ENCODE results near the gene SH3BGRL2. TPM values are rescaled to one million over a fixed set of nuclear protein-coding genes. Genes with fewer than 3 reads are reported as not detected.

The SH3BGRL2 gene
- total RNA-seq, 1 experiment from 2014 or later = 5.2 TPM

GRCh38 chr6:79602859-79603258, 28.3 kb upstream of the SH3BGRL2 start:
- H3K4me3 ChIP-seq (replicated peaks in 1 of 2; ENCODE audit: low read depth in 1 of 2, low read length in 2 of 2) = no peak overlapping the region
- no peak overlapping the region for H3K4me2 ChIP-seq (ENCODE audit: low read length)
- peaks cover 10 to 27% of the 10 kb centered on the region in 2 experiments; a peak in 3 of 4 replicates for H3K4me1 ChIP-seq (ENCODE audit: control insufficient read depth in 1 of 2, insufficient read depth in 2 of 2, low read length in 2 of 2)
- no peaks in the 10 kb centered on the region for H4K20me1 ChIP-seq (ENCODE audit: insufficient read depth)
- H3K9me3 ChIP-seq (ENCODE audit: control insufficient read depth in 1 of 2, insufficient read depth in 1 of 2, low read depth in 1 of 2, low read length in 2 of 2) = no peaks in the 10 kb centered on the region
- no peak overlapping the region for H2AFZ ChIP-seq (ENCODE audit: low read depth, low read length, poor library complexity, severe bottlenecking)
- DNase-seq (ENCODE audit: low read depth, low spot score) = no peak
- ATAC-seq = no peak
- ChIA-PET RAD21 (ENCODE audit: low non-redundant PET in 1 of 2, low total read pairs in 2 of 2, uncharacterized antibody in 2 of 2, unreplicated experiment in 2 of 2) (no interaction called here), POLR2A (no interaction called here), CTCF (no interaction called here)
- no peaks in the 10 kb centered on the region for H3K36me3 ChIP-seq (ENCODE audit: control insufficient read depth in 1 of 2, insufficient read depth in 2 of 2, low read length in 2 of 2)
- no TSS peak for BruUV-seq (replicated peaks)
- no peak overlapping the region for H3K9ac ChIP-seq (ENCODE audit: low read length)
- TF ChIP-seq CEBPB (IDR thresholded peaks at IDR 0.05; ENCODE audit: low read depth) (no peak), TCF7L2 (IDR thresholded peaks at IDR 0.05; ENCODE audit: borderline replicate concordance, extremely low read depth, insufficient read depth, insufficient read length) (no peak)
- H3K27me3 ChIP-seq (ENCODE audit: insufficient read depth, low read length) = no peaks in the 10 kb centered on the region
- intact Hi-C loops (cut with micrococcal nuclease) = no loop called here
- H3K9me2 ChIP-seq (ENCODE audit: insufficient read depth) = no peaks in the 10 kb centered on the region
- no peak overlapping the region for H3K27ac ChIP-seq (ENCODE audit: low read depth, low read length)
- no peaks in the 10 kb centered on the region for H3K79me2 ChIP-seq (ENCODE audit: insufficient read depth, low read length)

GRCh38 chr6:79604583-79605037, 26.5 kb upstream of the SH3BGRL2 start:
- Histone ChIP-seq H4K20me1 (ENCODE audit: insufficient read depth) (no peaks in the 10 kb centered on the region), H3K79me2 (ENCODE audit: insufficient read depth, low read length) (no peaks in the 10 kb centered on the region), H3K4me3 (replicated peaks in 1 of 2; ENCODE audit: low read depth in 1 of 2, low read length in 2 of 2) (no peak overlapping the region), H3K27me3 (ENCODE audit: insufficient read depth, low read length) (no peaks in the 10 kb centered on the region), H3K9ac (ENCODE audit: low read length) (no peak overlapping the region), H3K4me1 (ENCODE audit: control insufficient read depth in 1 of 2, insufficient read depth in 2 of 2, low read length in 2 of 2) (peaks cover 10 to 27% of the 10 kb centered on the region in 2 experiments; a peak in 3 of 4 replicates), H3K36me3 (ENCODE audit: control insufficient read depth in 1 of 2, insufficient read depth in 2 of 2, low read length in 2 of 2) (no peaks in the 10 kb centered on the region), H3K4me2 (ENCODE audit: low read length) (peak overlapping the region; percentile 2; the same call in 1 of the 2 replicates), H3K9me3 (ENCODE audit: control insufficient read depth in 1 of 2, insufficient read depth in 1 of 2, low read depth in 1 of 2, low read length in 2 of 2) (no peaks in the 10 kb centered on the region), H3K9me2 (ENCODE audit: insufficient read depth) (no peaks in the 10 kb centered on the region), H2AFZ (ENCODE audit: low read depth, low read length, poor library complexity, severe bottlenecking) (no peak overlapping the region), H3K27ac (ENCODE audit: low read depth, low read length) (no peak overlapping the region)
- ChIA-PET RAD21 (ENCODE audit: low non-redundant PET in 1 of 2, low total read pairs in 2 of 2, uncharacterized antibody in 2 of 2, unreplicated experiment in 2 of 2) (no interaction called here), POLR2A (no interaction called here), CTCF (no interaction called here)
- DNase-seq (ENCODE audit: low read depth, low spot score) (no peak), ATAC-seq (no peak)
- BruUV-seq (replicated peaks) = no TSS peak
- intact Hi-C loops (cut with micrococcal nuclease) = no loop called here
- TF ChIP-seq EZH2phosphoT487 (IDR thresholded peaks at IDR 0.05; ENCODE audit: borderline replicate concordance) (no peak), REST (IDR thresholded peaks at IDR 0.05; ENCODE audit: low read depth) (no peak), ZBTB33 (IDR thresholded peaks at IDR 0.05; ENCODE audit: extremely low read depth, insufficient replicate concordance, low read length) (no peak), FOSL1 (IDR thresholded peaks at IDR 0.05; ENCODE audit: low read depth) (no peak), ZNF274 (IDR thresholded peaks at IDR 0.05; ENCODE audit: low read depth, low read length) (no peak), JUND (IDR thresholded peaks at IDR 0.05) (no peak), YY1 (IDR thresholded peaks at IDR 0.05; ENCODE audit: extremely low read depth, insufficient replicate concordance, low read depth, low read length) (no peak), POLR2A (IDR thresholded peaks at IDR 0.05; ENCODE audit: borderline replicate concordance, extremely low read depth, insufficient read depth, insufficient read length) (no peak), EZH2 (IDR thresholded peaks at IDR 0.05) (no peak), CTCF (IDR thresholded peaks at IDR 0.05 in 2 of 3, conservative IDR thresholded peaks at IDR 0.05 in 1 of 3; ENCODE audit: borderline replicate concordance in 1 of 3, insufficient read depth in 1 of 3, low read depth in 2 of 3, low read length in 2 of 3) (no peak), SIN3A (IDR thresholded peaks at IDR 0.05; ENCODE audit: low read depth) (no peak)

All from HCT116 (cell line).